ENCODE results near the gene PEX16. TPM values are rescaled to one million over a fixed set of nuclear protein-coding genes. Genes with fewer than 3 reads are reported as not detected.

The PEX16 gene
- total RNA-seq, 1 experiment from 2014 or later, result 33.2 TPM

- Histone ChIP-seq H3K27me3 (ENCODE audit: insufficient read depth, low read length) (no peaks in the 10 kb centered on the region), H3K9me3 (ENCODE audit: control insufficient read depth in 1 of 2, insufficient read depth in 1 of 2, low read depth in 1 of 2, low read length in 2 of 2) (no peaks in the 10 kb centered on the region), H3K4me2 (ENCODE audit: low read length) (peak overlapping the region; percentile 93), H2AFZ (ENCODE audit: low read depth, low read length, poor library complexity, severe bottlenecking) (peak overlapping the region; percentile 40), H3K36me3 (ENCODE audit: control insufficient read depth in 1 of 2, insufficient read depth in 2 of 2, low read length in 2 of 2) (peaks cover 0 to 3% of the 10 kb centered on the region in 2 experiments; a peak in 2 of 4 replicates), H3K9ac (ENCODE audit: low read length) (peak overlapping the region; percentile 80), H4K20me1 (ENCODE audit: insufficient read depth) (no peaks in the 10 kb centered on the region), H3K79me2 (ENCODE audit: insufficient read depth, low read length) (peaks cover 18% of the 10 kb centered on the region), H3K4me3 (replicated peaks in 1 of 2; ENCODE audit: low read depth in 1 of 2, low read length in 2 of 2) (peak overlapping the region; percentile 84 to 95), H3K9me2 (ENCODE audit: insufficient read depth) (no peaks in the 10 kb centered on the region), H3K4me1 (ENCODE audit: control insufficient read depth in 1 of 2, insufficient read depth in 2 of 2, low read length in 2 of 2) (peaks cover 17 to 30% of the 10 kb centered on the region in 2 experiments), H3K27ac (ENCODE audit: low read depth, low read length) (peak overlapping the region; percentile 85)
- intact Hi-C loops (cut with micrococcal nuclease), result no loop called here
- peak; percentile 60 for ATAC-seq
- RAD21 ChIA-PET (ENCODE audit: low non-redundant PET in 1 of 2, low total read pairs in 2 of 2, uncharacterized antibody in 2 of 2, unreplicated experiment in 2 of 2), result interaction anchor here in 1 of 2 experiments (0.9 kb wide), 1 partner anchor 88 kb away, joined by 4 read pairs; no protein-coding TSS in a partner anchor
- POLR2A ChIA-PET, result interaction anchor here (0.7 to 1.1 kb wide), 3 partner anchors 10 to 320 kb away, joined by 3 read pairs; no protein-coding TSS in a partner anchor
- peak; percentile 72 for TF ChIP-seq POLR2AphosphoS5 (IDR thresholded peaks at IDR 0.05; ENCODE audit: low read depth, low read length)
- TF ChIP-seq EGR1 (IDR thresholded peaks at IDR 0.05; ENCODE audit: low read depth), result no peak
- DNase-seq (ENCODE audit: low read depth, low spot score), result no peak
- CTCF ChIA-PET, result interaction anchor here (0.5 to 1.4 kb wide), 3 partner anchors 47 to 396 kb away, joined by 3 to 7 read pairs (median 3); no protein-coding TSS in a partner anchor
- BruUV-seq (replicated peaks), result no TSS peak
These were observed 759 bp upstream of the PEX16 start for GRCh38 chr11:45918331-45918941.

GRCh38 chr11:45917286-45917622 is 423 bp downstream of the PEX16 start:
- H3K27ac ChIP-seq (ENCODE audit: low read depth, low read length), result peak overlapping the region; percentile 85
- no peak for ATAC-seq
- peak overlapping the region; percentile 80 for H3K9ac ChIP-seq (ENCODE audit: low read length)
- ChIA-PET POLR2A (interaction anchor here (0.9 kb wide), 1 partner anchor 66 kb away, joined by 3 read pairs; no protein-coding TSS in a partner anchor), CTCF (interaction anchor here (0.7 to 1.4 kb wide), 2 partner anchors 19 to 48 kb away, joined by 3 to 7 read pairs; no protein-coding TSS in a partner anchor), RAD21 (ENCODE audit: low non-redundant PET in 1 of 2, low total read pairs in 2 of 2, uncharacterized antibody in 2 of 2, unreplicated experiment in 2 of 2) (interaction anchor here in 1 of 2 experiments (0.6 kb wide), 1 partner anchor 10 kb away, joined by 5 read pairs; no protein-coding TSS in a partner anchor)
- peak overlapping the region; percentile 84 to 95 for H3K4me3 ChIP-seq (replicated peaks in 1 of 2; ENCODE audit: low read depth in 1 of 2, low read length in 2 of 2)
- H3K79me2 ChIP-seq (ENCODE audit: insufficient read depth, low read length), result peaks cover 13% of the 10 kb centered on the region
- TF ChIP-seq CBX3 (IDR thresholded peaks at IDR 0.05; ENCODE audit: low read depth) (no peak), FOSL1 (IDR thresholded peaks at IDR 0.05; ENCODE audit: low read depth) (no peak), ZBTB33 (IDR thresholded peaks at IDR 0.05; ENCODE audit: extremely low read depth, insufficient replicate concordance, low read length) (no peak)
- no peaks in the 10 kb centered on the region for H3K9me3 ChIP-seq (ENCODE audit: control insufficient read depth in 1 of 2, insufficient read depth in 1 of 2, low read depth in 1 of 2, low read length in 2 of 2)
- H3K36me3 ChIP-seq (ENCODE audit: control insufficient read depth in 1 of 2, insufficient read depth in 2 of 2, low read length in 2 of 2), result peaks cover 0 to 3% of the 10 kb centered on the region in 2 experiments; a peak in 2 of 4 replicates
- no peaks in the 10 kb centered on the region for H4K20me1 ChIP-seq (ENCODE audit: insufficient read depth)
- H3K9me2 ChIP-seq (ENCODE audit: insufficient read depth), result no peaks in the 10 kb centered on the region
- no peak for DNase-seq (ENCODE audit: low read depth, low spot score)
- no peak overlapping the region for H2AFZ ChIP-seq (ENCODE audit: low read depth, low read length, poor library complexity, severe bottlenecking)
- peak overlapping the region; percentile 93 for H3K4me2 ChIP-seq (ENCODE audit: low read length)
- intact Hi-C loops (cut with micrococcal nuclease), result no loop called here
- H3K4me1 ChIP-seq (ENCODE audit: control insufficient read depth in 1 of 2, insufficient read depth in 2 of 2, low read length in 2 of 2), result peaks cover 17 to 28% of the 10 kb centered on the region in 2 experiments
- H3K27me3 ChIP-seq (ENCODE audit: insufficient read depth, low read length), result no peaks in the 10 kb centered on the region
- no TSS peak for BruUV-seq (replicated peaks)
